Thyroid gland (tissue), 4 donors: ENCODE results near the gene ESPN.

Source experiments
- POLR2A ChIP-seq, 2 donors: fragments of 450-650 bp; IDR thresholded peaks; one replicate each; pipeline ENCODE4 v1.6.1; 2017; ENCODE audit warnings: antibody characterized with exemption in 2 of 2, mild to moderate bottlenecking in 2 of 2, moderate library complexity in 1 of 2
- TF ChIP-seq, protein P1 (sequence below), 6 experiments: fragments of 200-600 bp in 3 of 6; fragments of 450-650 bp in 3 of 6; sonication (generic) in 3 of 6; IDR thresholded peaks; one replicate each; pipeline ENCODE4 v1.5.1; 2016 to 2019; ENCODE audit warnings: antibody characterized with exemption in 6 of 6, mild to moderate bottlenecking in 2 of 6, inconsistent platforms in 1 of 6, moderate library complexity in 1 of 6

DNA sequence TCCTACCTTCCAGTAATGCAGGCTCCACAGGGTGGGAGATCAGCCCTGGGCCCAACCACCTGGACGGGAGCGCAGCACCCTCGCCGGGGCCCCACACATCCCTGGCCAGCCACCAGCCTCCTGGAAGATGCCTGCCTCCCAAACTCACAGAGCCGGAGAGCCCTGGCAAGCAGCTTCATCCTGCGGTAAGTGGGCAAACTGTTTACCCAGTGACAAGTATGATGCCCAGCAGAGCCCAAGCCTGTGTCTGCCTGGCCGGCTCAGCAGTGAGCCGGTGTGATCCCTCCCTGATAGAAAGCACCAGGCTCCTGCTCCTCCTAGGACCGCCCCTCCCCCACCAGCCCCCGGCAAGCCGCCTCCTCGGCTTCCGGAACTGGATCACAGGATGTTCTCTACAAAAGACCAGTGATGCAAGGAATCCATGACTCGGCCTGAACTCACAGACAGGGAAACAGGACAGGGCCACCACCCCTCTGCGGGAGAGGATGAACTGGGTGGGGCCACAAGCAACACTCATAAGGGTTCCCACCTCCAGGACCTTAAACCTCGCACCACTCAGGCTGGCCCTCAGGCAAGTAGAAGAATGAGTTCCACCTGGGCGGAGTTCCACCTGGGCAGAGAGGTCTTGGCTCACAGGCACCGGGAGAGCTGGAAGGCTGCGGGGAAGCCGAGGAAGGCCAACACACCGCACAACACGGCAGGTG, 38.9 kb upstream of the ESPN start:
- no peak for TF ChIP-seq POLR2A (IDR thresholded peaks at IDR 0.05)
- TF ChIP-seq, protein P1, sequence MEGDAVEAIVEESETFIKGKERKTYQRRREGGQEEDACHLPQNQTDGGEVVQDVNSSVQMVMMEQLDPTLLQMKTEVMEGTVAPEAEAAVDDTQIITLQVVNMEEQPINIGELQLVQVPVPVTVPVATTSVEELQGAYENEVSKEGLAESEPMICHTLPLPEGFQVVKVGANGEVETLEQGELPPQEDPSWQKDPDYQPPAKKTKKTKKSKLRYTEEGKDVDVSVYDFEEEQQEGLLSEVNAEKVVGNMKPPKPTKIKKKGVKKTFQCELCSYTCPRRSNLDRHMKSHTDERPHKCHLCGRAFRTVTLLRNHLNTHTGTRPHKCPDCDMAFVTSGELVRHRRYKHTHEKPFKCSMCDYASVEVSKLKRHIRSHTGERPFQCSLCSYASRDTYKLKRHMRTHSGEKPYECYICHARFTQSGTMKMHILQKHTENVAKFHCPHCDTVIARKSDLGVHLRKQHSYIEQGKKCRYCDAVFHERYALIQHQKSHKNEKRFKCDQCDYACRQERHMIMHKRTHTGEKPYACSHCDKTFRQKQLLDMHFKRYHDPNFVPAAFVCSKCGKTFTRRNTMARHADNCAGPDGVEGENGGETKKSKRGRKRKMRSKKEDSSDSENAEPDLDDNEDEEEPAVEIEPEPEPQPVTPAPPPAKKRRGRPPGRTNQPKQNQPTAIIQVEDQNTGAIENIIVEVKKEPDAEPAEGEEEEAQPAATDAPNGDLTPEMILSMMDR (IDR thresholded peaks at IDR 0.05): no peak
